Measurements from ENCODE around the gene SCUBE2. TPM values are rescaled to one million over a fixed set of nuclear protein-coding genes. Genes with fewer than 3 reads are reported as not detected.

Gene SCUBE2
- total and polyA plus RNA-seq, 2 of the 4 experiments (the other 2 are of a cell fraction) = 0.43 to 0.72 TPM

GRCh38 chr11:9038541-9038940, 52.9 kb downstream of the SCUBE2 start:
- no peaks in the 10 kb centered on the region; the same call in 1 of the 2 replicates for H3K9me1 ChIP-seq (ENCODE audit: insufficient read depth, low read length)
- POLR2A ChIA-PET (ENCODE audit: unreplicated experiment) = no interaction called here
- dilution Hi-C loops (cut with HindIII; ENCODE audit: low sequenced_read_pairs, unreplicated experiment) = no loop called here

More at GRCh38 chr11:9038541-9038940, 52.9 kb downstream of the SCUBE2 start:
- Histone ChIP-seq H3K4me1 (ENCODE audit: control insufficient read depth, insufficient read depth, low read length) (no peaks in the 10 kb centered on the region), H2AK5ac (ENCODE audit: low read depth, low read length) (no peak overlapping the region), H2BK5ac (ENCODE audit: low read depth, low read length, poor library complexity, severe bottlenecking) (no peak overlapping the region), H4K8ac (ENCODE audit: low read depth in 2 of 2, low read length in 2 of 2) (no peak overlapping the region), H3K27ac (ENCODE audit: insufficient read depth, low read length) (no peak overlapping the region), H3K23ac (ENCODE audit: low read depth, low read length) (no peak overlapping the region), H3K4ac (ENCODE audit: low read depth, low read length) (no peak overlapping the region), H3K9me3 (ENCODE audit: control insufficient read depth, insufficient read depth, low read length) (no peaks in the 10 kb centered on the region), H3K4me3 (ENCODE audit: insufficient read depth, low read depth, low read length) (no peak overlapping the region), H2BK20ac (ENCODE audit: low read depth, low read length) (no peak overlapping the region; the same call in 1 of the 2 replicates), H4K5ac (ENCODE audit: low read depth, low read length) (no peak overlapping the region), H3K9ac (ENCODE audit: low read depth, low read length) (no peak overlapping the region), H2BK15ac (ENCODE audit: low read depth, low read length) (no peak overlapping the region), H3K79me1 (ENCODE audit: low read depth in 1 of 2, low read length in 2 of 2) (no peaks in the 10 kb centered on the region; a peak in 1 of 4 replicates), H2BK120ac (ENCODE audit: low read depth, low read length) (no peak overlapping the region), H3K36me3 (ENCODE audit: control insufficient read depth, insufficient read depth, low read length) (no peaks in the 10 kb centered on the region), H3K4me2 (ENCODE audit: low read depth, low read length) (no peak overlapping the region), H4K20me1 (ENCODE audit: insufficient read depth, low read length) (no peaks in the 10 kb centered on the region), H2AFZ (replicated peaks; ENCODE audit: low read length, poor library complexity) (no peak overlapping the region), H3K56ac (ENCODE audit: extremely low read depth, insufficient read depth, low read length) (no peak overlapping the region), H3K27me3 (ENCODE audit: control insufficient read depth, insufficient read depth, low read length) (peaks cover 4% of the 10 kb centered on the region; the same call in 1 of the 2 replicates), H2AK9ac (replicated peaks; ENCODE audit: low read depth, low read length, poor library complexity) (no peak overlapping the region), H3K18ac (ENCODE audit: low read depth, low read length) (no peak overlapping the region), H3K14ac (replicated peaks; ENCODE audit: low read depth, low read length) (no peak overlapping the region), H4K91ac (ENCODE audit: insufficient read depth, low read depth, low read length) (no peak overlapping the region)
- ATAC-seq (ENCODE audit: low read depth) (no peak), DNase-seq (no peak)
- in situ Hi-C loops (cut with MboI; ENCODE audit: low sequenced_read_pairs) = no loop called here
- BruUV-seq (replicated peaks) = no TSS peak
- CTCF ChIA-PET = no interaction called here
- 100% methylated on average over 1 of the region's 3 CpGs; no CpG with 5 or more reads in 1 of the 2 experiments for WGBS, 2 experiments (ENCODE audit: extremely low coverage in 2 of 2, insufficient read length in 1 of 2)
- TF ChIP-seq RAD21 (IDR thresholded peaks at IDR 0.05; ENCODE audit: low read length) (no peak), RFX5 (IDR thresholded peaks at IDR 0.05; ENCODE audit: low read depth, low read length) (no peak), RCOR1 (IDR thresholded peaks at IDR 0.05; ENCODE audit: insufficient replicate concordance, low read length) (no peak), FOS (IDR thresholded peaks at IDR 0.05; ENCODE audit: low read depth, low read length) (no peak), USF2 (IDR thresholded peaks at IDR 0.05; ENCODE audit: low read depth, low read length) (no peak), CHD1 (IDR thresholded peaks at IDR 0.05; ENCODE audit: low read depth, low read length) (no peak), CTCF (conservative IDR thresholded peaks at IDR 0.05; ENCODE audit: low read depth, low read length) (no peak), POLR2A (IDR thresholded peaks at IDR 0.05; ENCODE audit: low read depth, low read length) (no peak), NFE2L2 (IDR thresholded peaks at IDR 0.05; ENCODE audit: low read depth, low read length) (no peak), BHLHE40 (IDR thresholded peaks at IDR 0.05; ENCODE audit: low read depth, low read length) (no peak), MAZ (IDR thresholded peaks at IDR 0.05; ENCODE audit: borderline replicate concordance, low read depth, low read length) (no peak), CEBPB (IDR thresholded peaks at IDR 0.05; ENCODE audit: low read depth, low read length) (no peak), MXI1 (IDR thresholded peaks at IDR 0.05; ENCODE audit: borderline replicate concordance, low read depth, low read length) (no peak)
- intact Hi-C loops (cut with micrococcal nuclease) = no loop called here

Data from IMR-90 (cell line).